Tibial artery (tissue), 4 donors: ENCODE data around the gene SEL1L3.
A peak's percentile ranks its signal among the peaks of the same experiment; 100 is the strongest.

Source experiments
- DNase-seq, 2 donors: peaks; one replicate each; pipeline ENCODE4 v3.0.0-alpha.2; 2019
- H3K27ac ChIP-seq, 2 donors: fragments of 200-600 bp; sonication (generic) in 1 of 2; 1 replicate in 1 of 2; 2 replicates in 1 of 2; pipeline ENCODE4 v1.5.1; 2018 to 2019; ENCODE audit warnings: mild to moderate bottlenecking in 1 of 2
- H3K27me3 ChIP-seq, 2 donors: fragments of 200-600 bp; sonication (generic) in 1 of 2; one replicate each; pipeline versions ENCODE4 v1.5.1 to v1.6.0; 2016 to 2019
- H3K36me3 ChIP-seq, 3 donors: fragments of 200-600 bp; sonication (generic) in 2 of 3; one replicate each; pipeline ENCODE4 v1.5.1; 2016 to 2019; ENCODE audit warnings: mild to moderate bottlenecking in 2 of 3
- H3K4me1 ChIP-seq, 4 donors: fragments of 200-600 bp; sonication (generic) in 2 of 4; 1 replicate in 3 of 4; 2 replicates in 1 of 4; pipeline ENCODE4 v1.5.1; 2016 to 2019
- H3K4me3 ChIP-seq, 2 donors: fragments of 200-600 bp; sonication (generic) in 1 of 2; 1 replicate in 1 of 2; 2 replicates in 1 of 2; pipeline ENCODE4 v1.5.1; 2018 to 2019; ENCODE audit warnings: mild to moderate bottlenecking in 2 of 2
- H3K9me3 ChIP-seq, 3 donors: fragments of 200-600 bp; sonication (generic) in 1 of 3; one replicate each; pipeline ENCODE4 v1.5.1; 2016 to 2019
- intact Hi-C: fragments of 100-400 bp; cut with DNase I; formaldehyde crosslinking; loops from one replicate; pipeline ENCODE4 v1.15.0; 2023; ENCODE audit warnings: low total_unique reads
- TF ChIP-seq, protein P1 (sequence below), 2 experiments: fragments of 200-600 bp in 1 of 2; fragments of 450-650 bp in 1 of 2; IDR thresholded peaks; one replicate each; pipeline ENCODE4 v1.5.1; 2017 to 2019; ENCODE audit warnings: antibody characterized with exemption in 2 of 2, mild to moderate bottlenecking in 1 of 2, moderate library complexity in 1 of 2

SEL1L3 gene

DNA sequence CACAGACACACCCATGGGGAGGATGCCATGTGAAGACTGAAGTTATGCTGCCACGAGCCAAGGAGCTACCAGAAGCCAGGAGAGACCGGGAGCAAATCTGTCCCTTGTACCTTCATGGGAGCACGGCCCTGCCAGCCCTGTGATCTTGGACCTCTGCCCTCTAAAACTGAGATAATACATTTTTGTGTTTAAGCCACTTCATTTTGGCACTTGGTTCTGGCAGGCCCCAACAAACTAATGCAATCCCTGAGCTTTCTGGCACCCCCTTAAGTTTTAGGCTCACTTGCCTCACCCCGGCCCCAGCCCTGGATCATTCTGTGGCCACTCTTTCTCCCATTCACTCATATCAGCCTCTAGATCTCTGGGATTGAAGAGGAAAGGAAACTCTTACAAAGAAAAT is 35.4 kb downstream of the SEL1L3 start:
- DNase-seq, result peak in 1 of 2 donors; percentile 55
- TF ChIP-seq, protein P1, sequence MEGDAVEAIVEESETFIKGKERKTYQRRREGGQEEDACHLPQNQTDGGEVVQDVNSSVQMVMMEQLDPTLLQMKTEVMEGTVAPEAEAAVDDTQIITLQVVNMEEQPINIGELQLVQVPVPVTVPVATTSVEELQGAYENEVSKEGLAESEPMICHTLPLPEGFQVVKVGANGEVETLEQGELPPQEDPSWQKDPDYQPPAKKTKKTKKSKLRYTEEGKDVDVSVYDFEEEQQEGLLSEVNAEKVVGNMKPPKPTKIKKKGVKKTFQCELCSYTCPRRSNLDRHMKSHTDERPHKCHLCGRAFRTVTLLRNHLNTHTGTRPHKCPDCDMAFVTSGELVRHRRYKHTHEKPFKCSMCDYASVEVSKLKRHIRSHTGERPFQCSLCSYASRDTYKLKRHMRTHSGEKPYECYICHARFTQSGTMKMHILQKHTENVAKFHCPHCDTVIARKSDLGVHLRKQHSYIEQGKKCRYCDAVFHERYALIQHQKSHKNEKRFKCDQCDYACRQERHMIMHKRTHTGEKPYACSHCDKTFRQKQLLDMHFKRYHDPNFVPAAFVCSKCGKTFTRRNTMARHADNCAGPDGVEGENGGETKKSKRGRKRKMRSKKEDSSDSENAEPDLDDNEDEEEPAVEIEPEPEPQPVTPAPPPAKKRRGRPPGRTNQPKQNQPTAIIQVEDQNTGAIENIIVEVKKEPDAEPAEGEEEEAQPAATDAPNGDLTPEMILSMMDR (IDR thresholded peaks at IDR 0.05), result no peak
- Histone ChIP-seq H3K27me3 (no peaks in the 10 kb centered on the region), H3K36me3 (no peaks in the 10 kb centered on the region), H3K4me3 (no peak overlapping the region), H3K4me1 (no peaks in the 10 kb centered on the region), H3K27ac (no peak overlapping the region), H3K9me3 (no peaks in the 10 kb centered on the region)
- intact Hi-C loops, result no loop called here

DNA sequence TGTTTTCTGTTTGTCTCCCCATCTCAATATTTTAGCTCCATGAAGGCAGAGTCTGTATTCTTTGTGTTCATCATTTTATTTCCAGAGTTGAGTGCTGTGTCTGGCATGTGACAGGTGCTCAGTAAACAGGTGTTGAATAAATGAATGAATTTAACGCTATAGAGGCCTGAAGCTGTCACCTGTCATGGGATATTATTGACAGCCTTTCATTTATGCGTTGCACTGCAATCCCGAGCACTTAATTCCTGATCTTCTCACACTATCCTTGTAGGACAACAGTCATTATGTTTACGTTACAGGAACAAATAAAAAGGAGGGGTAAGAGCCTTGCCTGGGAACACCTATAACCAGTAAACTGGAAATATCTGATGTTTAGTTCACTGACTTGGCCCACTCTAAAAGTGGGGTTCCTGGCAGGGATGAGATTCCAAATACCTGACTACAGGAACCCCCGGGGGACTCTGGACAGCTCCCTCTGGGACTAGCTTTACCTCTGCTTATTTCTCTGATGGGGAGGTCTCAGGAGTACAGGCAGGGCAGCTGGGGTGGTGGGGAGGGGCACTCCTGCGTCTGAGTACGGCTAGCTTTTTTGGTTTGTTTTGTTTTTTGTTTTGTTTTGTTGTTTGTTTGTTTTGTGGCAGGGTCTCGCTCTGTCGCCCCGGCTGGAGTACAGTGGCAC is 36.6 kb downstream of the SEL1L3 start:
- DNase-seq, result no peak
- no peaks in the 10 kb centered on the region for H3K27me3 ChIP-seq
- no peaks in the 10 kb centered on the region for H3K36me3 ChIP-seq
- intact Hi-C loops, result no loop called here
- no peaks in the 10 kb centered on the region for H3K4me1 ChIP-seq
- H3K27ac ChIP-seq, result no peak overlapping the region
- TF ChIP-seq, protein P1 (IDR thresholded peaks at IDR 0.05), result no peak
- H3K9me3 ChIP-seq, result no peaks in the 10 kb centered on the region
- no peak overlapping the region for H3K4me3 ChIP-seq

DNA sequence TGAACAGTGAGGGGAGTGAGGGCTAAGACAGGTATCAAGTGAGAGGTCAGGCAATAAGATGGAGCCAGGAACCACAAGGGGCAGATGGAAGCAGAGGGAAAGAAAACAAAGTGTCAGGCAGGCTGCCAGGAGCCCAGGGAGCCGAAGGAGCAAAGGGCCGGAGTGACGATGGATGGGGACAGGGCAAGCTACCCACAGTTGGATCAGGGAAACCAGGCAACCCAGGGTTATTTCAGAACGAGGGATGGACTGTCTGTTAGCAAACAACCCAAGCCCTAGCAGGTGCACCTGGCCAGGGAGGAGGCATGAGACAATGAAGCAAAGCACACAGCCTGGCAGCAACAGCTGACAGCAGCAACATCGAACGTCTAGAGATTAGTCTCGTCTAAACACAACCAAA is 39.2 kb downstream of the SEL1L3 start:
- intact Hi-C loops, result no loop called here
- H3K27me3 ChIP-seq, result no peaks in the 10 kb centered on the region

DNA sequence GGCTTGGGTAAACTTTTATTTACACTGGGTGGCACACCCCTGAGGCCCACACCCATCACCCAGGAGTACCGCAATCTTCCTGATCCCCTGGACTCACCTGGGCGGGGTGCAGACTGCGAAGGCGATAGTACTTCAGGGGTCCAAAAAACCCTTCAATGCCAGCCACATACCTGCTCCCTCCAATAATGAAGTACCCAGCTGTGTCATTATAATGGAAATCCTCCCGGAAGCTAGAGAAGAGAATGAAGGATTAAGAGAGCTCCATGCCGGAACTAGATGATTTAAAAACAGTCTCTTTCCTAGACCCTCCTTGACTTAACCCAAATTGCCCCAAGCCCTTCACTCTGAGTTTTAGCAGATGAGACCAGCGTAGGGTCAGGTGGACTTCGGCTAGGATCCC is 40.9 kb downstream of the SEL1L3 start:
- no peaks in the 10 kb centered on the region for H3K9me3 ChIP-seq
- no peaks in the 10 kb centered on the region for H3K36me3 ChIP-seq
- intact Hi-C loops, result no loop called here
- H3K27ac ChIP-seq, result no peak overlapping the region
- H3K4me3 ChIP-seq, result no peak overlapping the region
- TF ChIP-seq, protein P1 (IDR thresholded peaks at IDR 0.05), result no peak
- DNase-seq, result no peak
- peaks cover 0 to 6% (median 0%) of the 10 kb centered on the region in 4 donors for H3K4me1 ChIP-seq
- no peaks in the 10 kb centered on the region for H3K27me3 ChIP-seq

More for the DNA sequence above, 39.2 kb downstream of the SEL1L3 start:
- TF ChIP-seq, protein P1 (IDR thresholded peaks at IDR 0.05), result no peak
- H3K27ac ChIP-seq, result no peak overlapping the region
- no peaks in the 10 kb centered on the region for H3K9me3 ChIP-seq
- H3K4me1 ChIP-seq, result no peaks in the 10 kb centered on the region
- H3K4me3 ChIP-seq, result no peak overlapping the region
- H3K36me3 ChIP-seq, result no peaks in the 10 kb centered on the region
- no peak for DNase-seq

DNA sequence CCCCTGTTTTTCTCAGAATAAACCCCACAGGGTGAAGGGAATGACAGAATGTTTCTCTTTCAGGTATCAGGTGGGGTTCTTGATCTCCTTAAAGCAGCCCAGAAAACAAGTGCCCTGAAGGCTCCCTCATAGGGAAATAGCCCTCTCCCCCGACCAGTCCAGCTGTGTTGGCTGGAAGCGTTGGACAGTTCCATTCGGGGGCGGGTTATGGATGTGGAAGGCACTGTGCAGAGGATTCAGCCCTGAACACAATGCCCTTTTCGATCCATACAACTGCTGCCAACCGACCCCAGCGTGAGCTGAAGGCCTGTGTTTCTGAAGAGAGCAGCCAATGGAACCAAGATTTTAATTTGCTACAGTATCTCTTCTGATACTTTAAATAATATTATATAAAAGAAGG is 41.5 kb downstream of the SEL1L3 start:
- Histone ChIP-seq H3K27me3 (no peaks in the 10 kb centered on the region), H3K27ac (no peak overlapping the region), H3K4me1 (peaks cover 0 to 6% (median 0%) of the 10 kb centered on the region in 4 donors), H3K9me3 (no peaks in the 10 kb centered on the region), H3K4me3 (no peak overlapping the region), H3K36me3 (no peaks in the 10 kb centered on the region)
- no peak for DNase-seq
- intact Hi-C loops, result no loop called here
- TF ChIP-seq, protein P1 (IDR thresholded peaks at IDR 0.05), result no peak
